GM18867 (cell line): Measurements from ENCODE around the gene C4A.
"Not testable (repeated sequence)": the region's sequence is repeated elsewhere in the genome, so short reads cannot be mapped to it uniquely, and the experiment has no call there.

Experiments used
- ATAC-seq: cut with Tn5 transposase; IDR thresholded peaks from one replicate; pipeline ENCODE4 v1.9.1; 2021; ENCODE audit warnings: mild to moderate bottlenecking, moderate library complexity; ENCODE audit not compliant: unreplicated experiment

The C4A gene

GRCh38 chr6:32047539-32047854, 65.6 kb downstream of the C4A start:
- no peak for ATAC-seq

DNA sequence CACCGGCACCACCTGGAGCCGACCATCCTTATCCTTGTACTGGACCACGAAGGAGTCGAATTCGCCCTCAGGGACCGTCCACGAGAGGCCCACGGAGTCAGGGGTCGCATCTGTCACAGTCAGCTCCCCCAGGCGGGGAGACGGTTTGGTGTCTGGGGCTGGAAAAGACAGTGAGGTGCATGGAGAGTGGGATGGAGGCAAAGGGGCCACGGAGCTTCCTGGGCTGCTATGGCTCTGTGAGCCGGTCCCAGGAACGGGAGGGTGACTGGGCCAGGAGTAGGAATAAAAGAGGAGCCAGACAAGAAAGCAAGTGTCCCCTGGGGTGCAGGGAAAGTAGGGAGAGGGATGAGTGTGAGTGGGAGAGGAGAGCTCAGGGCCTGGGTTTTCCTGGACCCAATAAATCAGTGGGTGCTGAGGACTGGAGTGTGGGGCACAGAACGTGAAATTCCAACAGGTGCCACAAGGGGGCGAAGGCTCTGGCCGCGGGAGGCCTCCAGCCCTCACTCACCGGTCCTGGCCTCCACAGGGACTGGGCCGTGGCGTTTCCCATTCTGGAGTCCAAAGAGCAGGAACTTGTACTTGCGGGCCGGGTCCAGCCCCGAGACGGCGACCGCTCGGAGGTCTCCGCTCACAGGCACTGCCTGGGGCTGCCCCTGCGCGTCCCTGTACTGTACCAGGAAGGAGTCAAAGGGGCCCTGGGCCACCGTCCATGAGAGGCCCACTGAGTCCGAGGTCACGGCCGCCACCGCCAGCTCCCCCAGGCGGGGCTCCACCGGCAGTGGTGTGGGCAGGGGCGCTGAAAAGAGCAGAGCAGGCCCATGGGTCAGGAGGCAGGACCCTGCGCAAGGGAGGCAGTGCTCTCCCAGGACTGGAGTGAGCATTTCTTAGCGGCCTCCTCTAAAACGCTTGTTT, 66.3 kb downstream of the C4A start:
- no peak for ATAC-seq

GRCh38 chr6:32049149-32049548, 67.3 kb downstream of the C4A start:
- not testable (repeated sequence) for ATAC-seq

DNA sequence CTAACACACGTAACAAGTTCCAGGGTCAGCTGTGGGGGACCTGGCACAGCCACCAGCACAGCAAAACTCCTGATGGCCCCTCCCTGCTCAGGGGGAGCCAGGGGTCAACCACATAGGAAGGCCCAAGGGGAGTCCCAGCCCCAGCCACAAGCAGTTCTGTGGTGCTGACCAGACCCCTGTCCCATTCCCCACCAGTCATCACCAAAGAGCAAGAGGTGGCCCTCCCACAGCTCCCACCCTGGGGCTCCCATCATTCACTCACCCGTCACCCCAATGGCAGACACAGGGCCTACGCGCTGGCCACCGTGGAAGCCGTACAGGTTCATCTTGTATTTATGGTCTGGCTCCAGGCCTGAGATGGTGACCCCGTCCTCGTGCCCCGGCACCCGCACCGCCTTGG, 67.9 kb downstream of the C4A start:
- ATAC-seq, result not testable (repeated sequence)

DNA sequence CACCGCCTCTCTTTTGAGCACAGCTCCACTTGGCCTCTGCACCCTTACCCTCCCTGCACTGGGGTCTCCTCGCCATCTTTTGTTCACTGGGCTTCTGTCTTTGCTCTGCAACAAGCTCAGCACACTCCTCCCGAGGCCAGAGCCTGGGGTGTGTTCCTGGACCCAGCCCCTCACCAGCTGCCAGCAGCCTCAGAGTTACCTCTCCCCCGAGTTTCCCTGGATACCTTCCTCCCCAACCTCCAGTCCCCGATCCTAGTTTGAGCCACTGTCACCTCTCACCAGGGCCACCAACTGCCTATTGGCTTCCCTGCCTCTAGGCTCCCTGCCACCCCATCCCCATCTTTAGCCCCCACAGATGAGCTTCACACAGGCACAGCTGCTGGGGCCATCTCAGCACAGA, 68.7 kb downstream of the C4A start:
- no peak for ATAC-seq
